ENCODE data around the gene NSF. TPM values are rescaled to one million over a fixed set of nuclear protein-coding genes. Genes with fewer than 3 reads are reported as not detected.
"Not testable (repeated sequence)": the region's sequence is repeated elsewhere in the genome, so short reads cannot be mapped to it uniquely, and the experiment has no call there.

NSF gene
- total RNA-seq, 2 donors from 2014 or later = 21.6 to 22.6 TPM

GRCh38 chr17:46757588-46757987 is 167.1 kb downstream of the NSF start:
- not testable (repeated sequence) for H3K4me3 Mint-ChIP-seq; H3K9me3 ChIP-seq (ENCODE audit: control insufficient read depth, low read length, poor library complexity, severe bottlenecking); ATAC-seq; H3K36me3 Mint-ChIP-seq (ENCODE audit: low read depth); DNase-seq; H3K27ac Mint-ChIP-seq; H3K27me3 Mint-ChIP-seq; H3K4me1 Mint-ChIP-seq

DNA sequence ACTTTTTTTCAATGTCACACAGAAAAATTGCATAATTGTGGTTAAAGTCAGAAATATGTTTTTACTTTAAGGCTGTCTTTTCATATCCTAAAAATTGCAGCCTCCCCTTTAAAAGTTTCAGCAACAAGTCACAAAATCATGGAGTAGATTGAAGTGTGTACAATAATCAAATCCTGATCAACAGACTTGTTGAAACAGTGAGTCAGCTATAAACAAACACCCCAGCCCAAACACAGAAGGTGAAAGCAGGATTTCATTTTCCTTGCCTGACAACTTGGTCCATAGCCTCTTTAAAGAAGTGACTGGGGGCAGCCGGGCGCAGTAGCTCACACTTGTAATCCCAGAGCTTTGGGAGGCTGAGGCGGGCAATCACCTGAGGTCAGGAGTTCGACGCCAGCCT is 168.1 kb downstream of the NSF start:
- no peaks in the 10 kb centered on the region for H3K27me3 Mint-ChIP-seq
- no peak for ATAC-seq
- DNase-seq = no peak
- no peaks in the 10 kb centered on the region for H3K4me1 Mint-ChIP-seq
- no peak overlapping the region for H3K27ac Mint-ChIP-seq
- no peaks in the 10 kb centered on the region for H3K9me3 ChIP-seq (ENCODE audit: control insufficient read depth, low read length, poor library complexity, severe bottlenecking)
- H3K36me3 Mint-ChIP-seq (ENCODE audit: low read depth) = peaks cover 3% of the 10 kb centered on the region
- H3K4me3 Mint-ChIP-seq = no peak overlapping the region

- DNase-seq (no peak), ATAC-seq (no peak)
- Mint-ChIP-seq H3K4me3 (no peak overlapping the region), H3K36me3 (ENCODE audit: low read depth) (peaks cover 3% of the 10 kb centered on the region), H3K27me3 (no peaks in the 10 kb centered on the region), H3K27ac (peak overlapping the region; percentile 43), H3K4me1 (no peaks in the 10 kb centered on the region)
- no peaks in the 10 kb centered on the region for H3K9me3 ChIP-seq (ENCODE audit: control insufficient read depth, low read length, poor library complexity, severe bottlenecking)
These were observed 168.7 kb downstream of the NSF start for GRCh38 chr17:46759141-46759540.

- Mint-ChIP-seq H3K27ac (no peak overlapping the region), H3K27me3 (peaks cover 3% of the 10 kb centered on the region), H3K4me3 (no peak overlapping the region), H3K4me1 (no peaks in the 10 kb centered on the region), H3K36me3 (ENCODE audit: low read depth) (peaks cover 3% of the 10 kb centered on the region)
- H3K9me3 ChIP-seq (ENCODE audit: control insufficient read depth, low read length, poor library complexity, severe bottlenecking) = no peaks in the 10 kb centered on the region
- DNase-seq = no peak
- ATAC-seq = no peak
These were observed 172.9 kb downstream of the NSF start for GRCh38 chr17:46763416-46763815.

DNA sequence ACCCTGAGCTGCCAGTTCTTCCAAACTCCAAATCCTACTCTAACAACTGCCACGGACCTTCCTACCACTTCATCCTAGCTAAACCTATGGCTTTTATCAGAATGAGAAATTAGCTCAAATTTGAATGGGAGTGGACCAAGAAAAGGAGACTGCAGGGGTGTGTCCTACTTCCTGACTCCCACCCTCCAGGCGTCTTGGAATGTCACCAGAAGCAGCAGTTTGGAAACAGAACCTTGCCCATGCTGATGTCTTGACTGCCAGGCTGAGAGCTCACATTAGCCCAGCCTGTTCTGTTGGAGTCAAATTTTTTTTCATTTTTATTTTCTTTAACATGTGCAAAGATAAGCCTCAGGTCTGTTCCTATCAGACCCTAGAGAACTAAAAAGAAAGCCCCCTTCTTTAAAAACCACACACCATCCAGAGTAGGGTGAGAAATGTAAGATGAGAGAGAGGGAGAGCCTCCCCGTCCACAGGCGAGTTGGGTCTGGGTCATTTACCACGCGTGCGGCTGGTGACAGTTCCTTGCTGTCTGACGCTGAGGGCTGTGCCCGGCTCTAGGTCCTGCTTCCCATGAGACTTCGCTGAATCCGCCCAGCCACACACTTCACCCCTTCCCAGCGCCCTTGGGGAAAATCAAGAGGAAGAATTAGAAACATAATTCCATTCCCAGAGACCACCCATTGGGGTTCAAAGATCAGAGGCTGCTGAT is 173.7 kb downstream of the NSF start:
- DNase-seq = no peak
- no peaks in the 10 kb centered on the region for H3K4me1 Mint-ChIP-seq
- H3K27ac Mint-ChIP-seq = no peak overlapping the region
- no peak overlapping the region for H3K4me3 Mint-ChIP-seq
- H3K27me3 Mint-ChIP-seq = peaks cover 11% of the 10 kb centered on the region
- ATAC-seq = no peak
- H3K36me3 Mint-ChIP-seq (ENCODE audit: low read depth) = peaks cover 3% of the 10 kb centered on the region
- H3K9me3 ChIP-seq (ENCODE audit: control insufficient read depth, low read length, poor library complexity, severe bottlenecking) = no peaks in the 10 kb centered on the region

DNA sequence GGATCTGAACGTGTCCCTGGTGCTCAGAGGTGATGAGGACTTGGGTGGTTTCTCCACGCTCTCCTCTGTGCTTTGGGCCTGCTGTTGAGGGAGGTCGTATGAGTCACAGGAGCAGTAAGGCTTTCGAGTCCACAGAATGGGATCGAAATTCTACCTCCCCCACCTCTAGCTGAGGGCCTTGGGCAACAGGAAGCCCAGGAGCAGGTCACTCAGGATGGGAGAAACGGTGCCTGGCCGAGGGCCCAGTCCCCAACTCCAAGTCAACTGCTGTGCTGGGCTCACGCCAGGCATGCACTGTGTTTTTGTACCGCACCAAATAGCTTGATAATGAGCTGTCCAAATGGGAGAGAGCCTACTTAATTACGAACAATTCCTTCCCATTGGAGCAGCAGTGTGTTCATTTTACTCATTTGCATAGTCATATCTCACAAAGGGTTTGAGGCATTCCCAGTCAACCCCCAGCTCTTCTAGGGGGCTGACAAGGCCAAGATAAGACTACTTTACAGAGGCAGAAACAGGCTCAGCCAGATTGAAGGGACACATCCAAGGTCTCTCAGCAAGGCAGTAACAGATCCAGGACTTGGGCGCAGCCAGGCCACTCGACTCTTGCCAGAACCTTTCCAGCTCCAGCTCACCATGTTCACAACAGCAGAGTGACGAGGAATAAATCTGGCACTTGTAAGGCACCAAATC is 174.4 kb downstream of the NSF start:
- Mint-ChIP-seq H3K4me1 (peaks cover 2% of the 10 kb centered on the region), H3K27ac (no peak overlapping the region), H3K4me3 (no peak overlapping the region), H3K27me3 (peaks cover 11% of the 10 kb centered on the region), H3K36me3 (ENCODE audit: low read depth) (no peaks in the 10 kb centered on the region)
- no peaks in the 10 kb centered on the region for H3K9me3 ChIP-seq (ENCODE audit: control insufficient read depth, low read length, poor library complexity, severe bottlenecking)
- no peak for DNase-seq
- no peak for ATAC-seq

DNA sequence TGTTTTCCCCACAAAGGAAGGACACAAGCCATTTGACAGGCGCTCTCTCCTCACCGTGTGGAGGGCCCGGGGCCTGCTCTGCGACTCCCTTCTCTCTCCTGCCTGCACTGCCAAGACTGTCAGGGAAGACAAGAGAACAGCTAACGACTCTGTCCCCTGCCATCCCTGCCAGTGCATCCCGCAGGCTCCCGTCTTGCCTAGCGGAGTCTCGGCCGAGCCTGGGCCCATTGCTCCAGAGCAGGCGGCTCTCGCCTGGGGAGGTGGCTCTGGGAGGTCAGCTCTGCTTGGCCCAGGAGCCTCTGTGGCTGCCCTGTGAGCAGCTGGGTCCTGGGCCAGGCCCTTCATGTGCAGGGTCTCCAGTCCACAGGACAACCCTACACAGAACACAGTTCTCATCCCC is 175.0 kb downstream of the NSF start:
- no peaks in the 10 kb centered on the region for H3K9me3 ChIP-seq (ENCODE audit: control insufficient read depth, low read length, poor library complexity, severe bottlenecking)
- DNase-seq (no peak), ATAC-seq (no peak)
- peaks cover 15% of the 10 kb centered on the region for H3K27me3 Mint-ChIP-seq
- H3K27ac Mint-ChIP-seq = no peak overlapping the region
- H3K4me3 Mint-ChIP-seq = no peak overlapping the region
- H3K4me1 Mint-ChIP-seq = peaks cover 2% of the 10 kb centered on the region
- H3K36me3 Mint-ChIP-seq (ENCODE audit: low read depth) = no peaks in the 10 kb centered on the region

- no peaks in the 10 kb centered on the region for H3K9me3 ChIP-seq (ENCODE audit: control insufficient read depth, low read length, poor library complexity, severe bottlenecking)
- Mint-ChIP-seq H3K27me3 (peaks cover 19% of the 10 kb centered on the region), H3K27ac (no peak overlapping the region), H3K36me3 (ENCODE audit: low read depth) (no peaks in the 10 kb centered on the region), H3K4me1 (peaks cover 2% of the 10 kb centered on the region), H3K4me3 (no peak overlapping the region)
- ATAC-seq = no peak
- DNase-seq = no peak
These were observed 176.3 kb downstream of the NSF start for GRCh38 chr17:46766493-46767491.

- no peaks in the 10 kb centered on the region for H3K9me3 ChIP-seq (ENCODE audit: control insufficient read depth, low read length, poor library complexity, severe bottlenecking)
- Mint-ChIP-seq H3K4me3 (no peak overlapping the region), H3K36me3 (ENCODE audit: low read depth) (no peaks in the 10 kb centered on the region), H3K27me3 (peaks cover 26% of the 10 kb centered on the region), H3K4me1 (peaks cover 5% of the 10 kb centered on the region), H3K27ac (no peak overlapping the region)
- DNase-seq (no peak), ATAC-seq (no peak)
These were observed 178.0 kb downstream of the NSF start for GRCh38 chr17:46768540-46768870.

- H3K9me3 ChIP-seq (ENCODE audit: control insufficient read depth, low read length, poor library complexity, severe bottlenecking); H3K36me3 Mint-ChIP-seq (ENCODE audit: low read depth); H3K4me1 Mint-ChIP-seq; H3K27ac Mint-ChIP-seq; DNase-seq; ATAC-seq; H3K4me3 Mint-ChIP-seq: not testable (repeated sequence)
- H3K27me3 Mint-ChIP-seq = peaks cover 29% of the 10 kb centered on the region
These were observed 178.4 kb downstream of the NSF start for GRCh38 chr17:46768896-46769295.

DNA sequence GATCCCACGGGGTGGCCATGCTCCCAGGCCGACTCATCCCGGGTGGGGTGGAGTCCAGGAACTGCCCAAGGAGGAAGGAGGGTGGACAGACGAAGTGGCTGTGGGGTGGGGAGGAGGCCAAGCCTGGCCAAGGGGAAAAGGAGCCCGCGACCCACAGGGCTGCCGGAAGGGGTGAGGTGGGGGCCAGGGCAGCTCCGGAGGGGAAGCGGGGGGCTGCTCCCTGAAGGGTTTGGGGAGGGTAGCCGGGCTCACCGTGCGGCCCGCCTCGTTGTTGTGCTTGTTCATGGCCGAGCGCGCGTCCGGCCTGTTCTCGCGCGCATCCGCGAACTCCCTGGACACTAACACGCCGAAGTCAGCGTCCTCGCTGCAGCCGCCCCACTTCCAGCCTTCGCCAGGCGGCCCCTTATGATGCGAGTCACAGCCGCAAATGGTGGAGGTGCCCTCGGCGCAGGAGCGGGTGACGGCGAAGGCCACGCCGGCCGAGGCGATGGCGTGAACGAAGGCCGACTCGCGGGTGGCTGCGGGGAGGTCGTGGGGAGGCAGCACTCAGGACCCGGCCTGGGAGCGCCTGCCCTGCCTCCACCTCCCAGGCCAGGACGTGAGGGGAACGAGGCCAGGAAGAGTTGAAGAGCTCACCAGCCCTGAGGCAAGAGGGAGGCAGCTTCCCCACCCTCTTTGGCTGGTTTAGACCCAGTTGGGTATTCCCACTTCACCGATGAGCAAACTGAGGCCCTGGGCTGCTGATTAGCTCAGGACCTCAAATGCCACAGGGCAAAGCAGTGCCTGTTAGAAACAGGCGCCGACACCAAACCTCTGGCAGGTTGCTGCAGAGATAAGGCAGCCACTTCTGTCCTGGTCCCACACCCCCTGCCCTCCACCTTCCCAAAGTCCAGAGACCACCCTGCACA is 179.3 kb downstream of the NSF start:
- H3K27me3 Mint-ChIP-seq = peaks cover 36% of the 10 kb centered on the region
- H3K27ac Mint-ChIP-seq = no peak overlapping the region
- no peaks in the 10 kb centered on the region for H3K9me3 ChIP-seq (ENCODE audit: control insufficient read depth, low read length, poor library complexity, severe bottlenecking)
- peak overlapping the region; percentile 73 for H3K4me3 Mint-ChIP-seq
- ATAC-seq (no peak), DNase-seq (no peak)
- peaks cover 5% of the 10 kb centered on the region for H3K4me1 Mint-ChIP-seq
- H3K36me3 Mint-ChIP-seq (ENCODE audit: low read depth) = no peaks in the 10 kb centered on the region

DNA sequence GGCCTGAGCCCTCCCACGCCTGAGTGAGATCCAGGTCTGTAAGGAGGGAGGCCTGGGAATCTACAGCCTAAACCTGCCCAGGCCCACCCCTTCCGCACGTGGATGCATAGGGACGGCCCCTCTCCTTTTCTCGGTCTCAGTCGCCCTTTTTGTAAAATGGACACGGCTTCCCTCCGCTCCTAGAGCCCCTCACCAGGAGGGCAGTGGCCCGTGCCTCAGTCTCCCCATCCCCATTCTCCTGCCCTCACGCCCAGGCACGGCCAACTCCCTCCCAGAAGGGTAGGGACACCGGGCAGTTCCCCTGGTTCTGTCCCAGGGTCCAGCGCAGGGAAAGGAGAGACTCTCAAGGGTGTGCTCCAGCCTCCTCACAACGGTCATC is 180.0 kb downstream of the NSF start:
- no peaks in the 10 kb centered on the region for H3K9me3 ChIP-seq (ENCODE audit: control insufficient read depth, low read length, poor library complexity, severe bottlenecking)
- Mint-ChIP-seq H3K27ac (no peak overlapping the region), H3K36me3 (ENCODE audit: low read depth) (no peaks in the 10 kb centered on the region), H3K27me3 (peaks cover 41% of the 10 kb centered on the region), H3K4me1 (peaks cover 5% of the 10 kb centered on the region), H3K4me3 (peak overlapping the region; percentile 73)
- ATAC-seq (no peak), DNase-seq (no peak)

All from T-helper 17 cell (primary cell).